GM10266 (cell line): ENCODE data around the gene HSPB7.

Experiments used
- DNase-seq: peaks from one replicate; pipeline ENCODE4 v3.0.0; 2012; ENCODE audit errors: extremely low spot score
- TF ChIP-seq, protein P1 (sequence below): IDR thresholded peaks from 2 replicates; pipeline ENCODE4 v1.5.1; 2012; ENCODE audit warnings: mild to moderate bottlenecking, low read depth; ENCODE audit not compliant: control insufficient read depth, insufficient read depth; ENCODE audit errors: missing control alignments

Gene HSPB7

DNA sequence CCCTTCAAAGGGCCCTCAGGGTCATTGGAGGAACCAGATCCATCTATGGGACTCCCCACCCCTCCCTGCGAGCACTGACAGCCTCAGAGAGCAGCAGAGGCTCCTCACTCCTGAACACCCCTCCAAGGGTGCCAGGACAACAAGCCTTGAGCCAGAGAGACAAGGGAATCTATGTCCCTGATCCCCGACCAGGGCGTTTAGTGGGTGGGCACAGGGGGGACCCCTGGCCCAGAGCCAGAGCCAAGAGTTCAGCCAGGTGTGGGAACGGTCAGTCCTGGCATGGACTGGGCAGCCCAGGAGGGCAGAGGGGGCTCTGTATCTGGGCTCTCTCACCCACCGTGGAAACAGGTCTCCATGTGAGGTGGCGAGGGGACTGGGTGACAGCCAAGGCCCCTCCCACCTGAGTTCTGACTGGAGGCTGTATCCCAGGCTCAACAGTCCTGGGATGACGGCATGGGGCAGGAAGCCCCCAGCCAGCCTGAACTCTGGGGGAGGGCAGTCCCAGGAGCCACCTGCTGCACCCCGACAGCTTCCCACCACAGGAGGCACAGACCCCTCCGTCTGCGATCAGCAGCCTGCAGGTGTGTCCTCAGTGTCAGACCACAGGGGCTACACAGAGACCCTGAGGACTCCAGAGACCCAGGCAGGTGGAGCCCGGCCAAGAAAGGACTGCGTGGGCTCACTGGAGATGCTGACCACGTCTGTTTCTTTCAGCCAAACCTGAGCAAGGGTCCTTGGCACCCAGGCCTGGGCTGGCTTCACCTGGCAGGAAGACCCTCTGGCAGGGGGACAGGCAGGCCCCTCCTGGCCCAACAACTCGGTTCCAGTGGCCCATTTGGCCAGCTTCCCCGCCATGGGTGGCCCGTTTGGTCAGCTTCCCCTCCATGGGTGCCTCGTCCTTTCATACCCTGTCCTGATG lies 25.0 kb downstream of the HSPB7 start:
- TF ChIP-seq, protein P1, sequence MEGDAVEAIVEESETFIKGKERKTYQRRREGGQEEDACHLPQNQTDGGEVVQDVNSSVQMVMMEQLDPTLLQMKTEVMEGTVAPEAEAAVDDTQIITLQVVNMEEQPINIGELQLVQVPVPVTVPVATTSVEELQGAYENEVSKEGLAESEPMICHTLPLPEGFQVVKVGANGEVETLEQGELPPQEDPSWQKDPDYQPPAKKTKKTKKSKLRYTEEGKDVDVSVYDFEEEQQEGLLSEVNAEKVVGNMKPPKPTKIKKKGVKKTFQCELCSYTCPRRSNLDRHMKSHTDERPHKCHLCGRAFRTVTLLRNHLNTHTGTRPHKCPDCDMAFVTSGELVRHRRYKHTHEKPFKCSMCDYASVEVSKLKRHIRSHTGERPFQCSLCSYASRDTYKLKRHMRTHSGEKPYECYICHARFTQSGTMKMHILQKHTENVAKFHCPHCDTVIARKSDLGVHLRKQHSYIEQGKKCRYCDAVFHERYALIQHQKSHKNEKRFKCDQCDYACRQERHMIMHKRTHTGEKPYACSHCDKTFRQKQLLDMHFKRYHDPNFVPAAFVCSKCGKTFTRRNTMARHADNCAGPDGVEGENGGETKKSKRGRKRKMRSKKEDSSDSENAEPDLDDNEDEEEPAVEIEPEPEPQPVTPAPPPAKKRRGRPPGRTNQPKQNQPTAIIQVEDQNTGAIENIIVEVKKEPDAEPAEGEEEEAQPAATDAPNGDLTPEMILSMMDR, result no peak
- DNase-seq, result no peak

DNA sequence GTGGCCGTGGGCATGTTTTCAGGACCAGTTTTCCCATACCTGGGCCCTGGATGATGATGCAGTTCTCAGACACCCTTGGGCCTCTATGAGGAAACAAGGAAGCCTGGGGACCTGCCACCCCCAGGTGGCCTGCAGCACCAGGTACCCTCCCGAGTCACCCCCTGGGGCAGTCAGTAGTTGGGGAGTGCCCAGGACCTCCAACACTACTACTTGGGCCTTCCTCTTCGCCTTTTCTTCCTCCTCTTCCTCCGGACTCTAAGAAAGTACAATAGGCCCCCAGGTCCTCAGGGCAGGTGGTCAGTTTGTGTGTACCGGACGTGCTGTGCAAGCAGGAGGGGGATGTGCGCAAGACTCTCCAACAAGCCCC lies 25.7 kb downstream of the HSPB7 start:
- DNase-seq, result no peak
- TF ChIP-seq, protein P1, result no peak

DNA sequence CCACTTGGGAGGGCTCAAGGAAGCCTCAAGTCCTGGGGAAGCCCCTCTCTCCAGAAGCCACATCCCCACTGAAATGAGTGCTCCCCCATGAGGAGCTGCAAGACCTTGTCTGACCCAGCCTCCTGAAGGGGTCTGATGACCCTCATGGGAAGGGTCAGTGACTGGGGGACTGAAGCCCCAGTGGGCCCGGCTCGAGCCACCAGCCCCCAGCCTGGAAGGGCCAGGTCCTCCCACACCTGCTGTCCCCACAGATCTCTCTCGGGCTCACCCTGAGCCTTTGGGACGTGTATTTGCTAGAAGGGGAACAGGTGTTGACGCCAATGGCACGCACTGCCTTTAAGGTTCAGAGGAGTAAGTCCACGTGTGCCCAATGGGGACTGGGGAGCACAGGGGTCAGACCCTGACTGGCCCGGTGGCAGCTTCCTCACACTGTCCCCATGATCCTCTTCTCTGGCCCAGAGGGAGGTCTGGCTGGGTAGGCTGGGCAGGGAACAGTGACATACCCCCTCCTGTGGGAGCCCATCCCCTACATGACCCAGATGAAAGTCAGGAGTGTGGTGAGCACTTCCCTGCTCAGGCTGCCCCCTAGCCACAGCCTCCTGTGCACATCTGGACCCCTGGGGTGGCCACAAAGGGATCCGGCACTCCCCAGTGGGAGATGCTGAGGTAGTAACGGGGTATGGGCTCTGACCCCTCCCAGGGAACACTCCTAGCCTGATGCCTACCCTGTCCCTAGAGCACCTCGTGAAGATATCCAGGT lies 26.2 kb downstream of the HSPB7 start:
- DNase-seq, result no peak
- TF ChIP-seq, protein P1, result no peak

DNA sequence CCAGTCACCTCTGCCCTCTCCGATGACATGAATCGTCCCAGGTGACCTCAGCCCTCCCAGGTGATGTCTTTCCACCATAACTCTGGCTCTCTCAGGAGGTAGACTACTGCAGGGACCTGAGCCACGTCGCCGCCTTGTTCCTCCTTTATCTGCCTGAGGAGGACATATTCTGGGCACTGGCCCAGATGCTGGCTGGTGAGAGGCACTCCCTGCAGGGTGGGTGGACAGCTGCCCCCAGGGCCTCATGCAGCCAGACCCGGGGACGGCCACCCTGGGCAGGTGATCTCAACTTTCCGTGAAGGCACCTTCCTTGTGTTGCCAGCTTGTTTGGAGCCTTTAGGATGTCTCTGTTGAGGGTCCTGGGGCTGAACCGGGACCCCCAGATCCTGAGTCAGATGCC lies 28.1 kb downstream of the HSPB7 start:
- TF ChIP-seq, protein P1, result no peak
- no peak for DNase-seq

- TF ChIP-seq, protein P1, result no peak
Measured at GRCh38 chr1:15988856-15989736, 28.7 kb downstream of the HSPB7 start.

DNA sequence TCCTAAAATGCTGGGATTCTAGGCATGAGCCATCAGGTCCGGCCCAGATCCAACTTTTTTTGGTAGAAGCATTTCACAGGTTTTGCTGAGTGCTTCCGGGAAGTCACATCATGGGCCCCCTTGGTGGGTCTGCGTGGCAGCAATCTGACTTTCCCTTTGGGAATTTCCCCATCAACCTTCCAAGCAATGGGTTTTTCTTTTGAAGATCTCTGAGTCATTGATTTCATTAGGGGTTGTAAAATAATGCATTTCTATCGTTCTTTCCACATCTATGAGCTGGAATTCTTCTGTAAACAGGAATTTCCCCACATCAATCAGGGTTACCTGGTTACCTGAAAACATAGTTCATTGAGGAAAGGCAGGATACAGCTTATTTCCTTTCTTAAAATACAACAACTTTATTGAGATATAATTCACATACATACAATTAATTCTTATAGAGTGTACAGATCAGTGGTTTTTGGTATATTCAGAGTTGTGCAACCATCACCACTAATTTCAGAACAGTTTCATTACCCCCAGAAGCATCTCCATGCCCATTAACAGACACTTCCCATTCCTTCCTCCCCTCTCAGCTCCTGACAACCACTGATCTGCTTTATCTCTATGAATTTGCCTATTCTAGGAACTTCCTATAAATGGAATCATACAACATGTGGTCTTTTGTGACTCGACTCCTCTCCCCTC lies 32.1 kb downstream of the HSPB7 start:
- TF ChIP-seq, protein P1, result no peak
- DNase-seq, result no peak

More at GRCh38 chr1:15988856-15989736, 28.7 kb downstream of the HSPB7 start:
- no peak for DNase-seq
